Measurements from ENCODE around the gene KCNAB1.

DNA sequence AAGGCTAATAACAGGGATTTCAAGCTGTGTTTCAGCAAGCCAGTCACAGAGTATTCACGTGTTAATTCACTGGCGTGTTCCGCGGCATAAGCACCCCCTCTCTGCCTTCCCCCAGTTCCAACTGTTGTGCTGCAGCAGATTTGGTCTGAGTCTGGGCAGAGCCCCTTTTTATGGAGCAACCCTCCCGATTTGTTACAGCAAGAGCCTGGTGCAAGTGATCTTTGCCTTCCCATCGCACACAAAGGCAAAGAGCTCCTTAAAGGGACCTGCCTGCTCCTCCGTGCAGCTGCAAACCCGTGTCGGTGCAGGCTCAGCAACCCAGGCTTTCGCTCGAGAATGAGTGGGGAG is 170.5 kb downstream of the KCNAB1 start:
- TF ChIP-seq CTCF (IDR thresholded peaks at IDR 0.05) (no peak), EP300 (IDR thresholded peaks at IDR 0.05; ENCODE audit: low read depth) (no peak), POLR2AphosphoS5 (IDR thresholded peaks at IDR 0.05) (no peak), POLR2A (IDR thresholded peaks at IDR 0.05) (no peak)

All from transverse colon (tissue), 4 donors.